Mesenteric fat pad (tissue), 1 donor: Measurements from ENCODE around the gene PABPC1L. TPM values are rescaled to one million over a fixed set of nuclear protein-coding genes. Genes with fewer than 3 reads are reported as not detected.

ENCODE experiments used
- DNase-seq: peaks from one replicate; pipeline ENCODE4 v3.0.0-alpha.2; 2020; ENCODE audit warnings: low spot score
- total RNA-seq: library from RNA; stranded (reverse); fragmentation: NEBNext Ultra II Directional; extraction: Animal tissue kit (Norgen Biotek cat#: 25700); gene quantifications from one replicate; pipeline ENCODE4 v1.2.1, GENCODE V29; 2021
- donor health status: DM: yes; HTN: yes; CAD: no.

Gene PABPC1L
- total RNA-seq, 1 donor from 2014 or later = 10.1 TPM

DNA sequence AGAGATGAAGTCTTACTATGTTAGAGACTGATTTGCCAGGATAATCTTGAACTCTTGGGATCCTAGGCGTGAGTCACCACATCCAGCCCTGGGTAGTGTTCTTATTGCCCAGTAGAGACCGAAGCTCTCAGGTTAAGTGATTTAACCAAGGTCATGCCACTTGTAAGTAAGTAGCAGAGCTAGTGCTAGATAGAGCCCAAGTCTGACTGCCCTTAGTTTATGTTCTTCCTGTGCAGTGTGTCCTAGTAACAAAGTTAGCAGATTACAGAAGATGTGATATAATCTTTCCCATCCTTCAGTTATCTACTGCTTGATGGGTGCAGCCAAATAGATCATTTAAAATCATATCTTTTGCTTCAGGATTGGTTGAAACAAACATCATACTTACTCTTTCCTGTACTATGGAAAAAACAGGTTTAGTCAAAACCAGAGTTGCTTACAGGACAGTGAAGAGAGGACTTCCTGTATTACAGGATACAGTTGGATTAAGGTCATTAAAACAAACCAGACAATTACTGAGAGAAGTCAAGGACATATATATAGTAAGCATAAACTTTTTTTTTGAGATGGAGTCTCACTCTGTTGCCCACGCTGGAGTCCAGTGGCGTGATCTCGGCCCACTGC is 9.5 kb upstream of the PABPC1L start:
- no peak for DNase-seq

DNA sequence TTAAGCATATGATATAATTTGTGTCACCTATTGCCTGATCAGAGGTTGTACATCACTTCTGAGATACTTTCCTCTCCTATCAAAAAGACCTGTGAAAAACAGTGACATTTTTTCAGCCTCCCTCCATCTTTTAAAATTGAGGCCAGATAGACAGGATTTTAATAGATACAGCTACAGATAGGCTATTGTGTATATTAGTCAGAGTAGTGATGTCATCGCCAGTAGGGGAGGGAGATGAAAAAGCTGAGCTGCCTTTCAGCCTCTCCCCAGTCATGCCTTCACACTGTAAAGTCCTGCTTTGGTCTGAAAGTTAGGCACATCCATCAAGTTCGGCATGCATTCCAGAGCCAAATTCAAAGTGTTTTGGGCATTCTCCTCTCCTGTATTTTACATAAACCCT is 7.9 kb upstream of the PABPC1L start:
- DNase-seq = no peak

DNA sequence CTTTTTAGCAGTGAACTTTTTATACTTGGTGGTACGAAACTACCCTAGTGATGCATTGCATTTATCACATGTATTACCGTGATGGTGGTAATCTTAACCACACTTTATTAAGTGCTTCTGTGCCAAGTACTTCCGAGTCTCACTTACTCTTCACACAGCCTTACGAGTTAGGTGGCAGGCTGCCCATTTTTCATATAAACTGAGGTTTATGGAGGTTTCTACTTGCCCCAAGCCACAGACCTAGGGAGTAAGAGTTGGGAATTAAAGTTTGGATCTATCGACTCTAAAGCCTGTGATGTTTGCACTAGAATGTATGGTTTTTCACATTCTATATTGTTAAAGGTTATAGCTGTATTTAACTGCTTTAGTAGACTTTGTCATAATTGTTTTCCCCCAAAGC is 5.5 kb upstream of the PABPC1L start:
- no peak for DNase-seq

DNA sequence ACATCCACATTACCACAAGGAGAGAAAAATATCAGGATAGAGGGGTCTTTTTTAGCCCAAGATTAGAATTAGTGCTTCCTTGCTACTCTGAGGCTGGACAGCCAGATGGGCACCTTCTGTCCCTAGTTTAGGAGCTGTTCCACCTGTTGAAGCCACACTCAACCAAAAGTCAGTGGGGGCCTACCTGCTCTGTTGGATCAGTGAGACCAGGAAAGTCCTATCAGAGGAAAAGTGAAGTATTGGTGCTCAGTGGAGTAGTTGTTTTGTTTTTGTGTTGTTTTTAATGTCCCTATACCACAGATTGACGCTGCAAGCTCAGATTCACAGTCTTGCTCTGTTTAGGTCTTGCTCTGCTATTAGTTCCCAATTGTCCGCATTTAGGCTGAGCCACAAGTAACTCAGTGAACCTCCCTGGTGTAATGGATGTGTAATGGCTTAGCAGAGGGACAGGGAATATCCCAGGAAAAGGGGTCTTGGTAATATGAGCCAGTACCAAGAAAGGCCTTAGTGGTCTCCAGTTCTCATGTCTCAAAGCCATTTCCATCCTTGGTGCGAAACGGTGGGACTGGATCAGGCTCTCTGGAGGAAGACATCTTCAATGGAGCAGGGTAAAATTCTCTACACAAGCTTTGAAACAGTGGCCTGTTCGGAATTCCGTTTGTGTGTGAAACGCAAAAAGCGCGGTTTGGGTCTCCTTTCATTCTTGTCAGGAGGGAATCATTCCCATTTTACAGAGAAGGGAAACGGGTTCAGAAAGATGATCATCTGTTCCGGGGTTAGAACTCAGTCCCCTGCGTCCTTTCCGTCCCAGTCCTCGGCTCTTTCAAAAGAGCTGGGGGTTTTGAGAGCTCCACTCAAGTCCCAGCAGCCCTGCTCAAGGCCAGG is 631 bp upstream of the PABPC1L start:
- no peak for DNase-seq

DNA sequence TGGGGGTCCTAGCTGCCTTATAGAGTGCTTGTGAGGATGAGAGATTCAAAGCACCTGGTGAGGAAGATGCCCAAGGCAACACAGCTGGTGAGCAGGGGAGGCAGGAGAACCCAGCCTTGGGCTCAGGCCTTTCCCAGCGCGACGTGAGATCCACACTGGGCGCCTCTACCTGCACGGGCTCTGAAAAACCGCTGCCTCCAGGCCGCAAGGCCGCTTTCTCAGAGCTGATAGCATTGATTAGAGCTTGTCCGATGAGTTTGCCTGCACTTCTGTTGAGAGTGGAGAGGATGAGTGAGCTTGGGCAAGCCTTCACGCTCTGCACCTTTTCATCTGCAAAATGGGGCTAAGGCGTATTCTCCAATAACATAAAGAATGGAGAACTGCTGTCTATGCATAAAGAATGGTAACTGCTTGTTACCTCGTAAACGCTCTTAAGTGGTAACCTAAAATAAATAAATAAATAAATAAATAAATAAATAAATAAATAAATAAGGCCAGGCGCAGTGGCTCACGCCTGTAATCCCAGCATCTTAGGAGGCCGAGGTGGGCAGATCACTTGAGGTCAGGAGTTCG is 916 bp downstream of the PABPC1L start:
- DNase-seq = no peak

DNA sequence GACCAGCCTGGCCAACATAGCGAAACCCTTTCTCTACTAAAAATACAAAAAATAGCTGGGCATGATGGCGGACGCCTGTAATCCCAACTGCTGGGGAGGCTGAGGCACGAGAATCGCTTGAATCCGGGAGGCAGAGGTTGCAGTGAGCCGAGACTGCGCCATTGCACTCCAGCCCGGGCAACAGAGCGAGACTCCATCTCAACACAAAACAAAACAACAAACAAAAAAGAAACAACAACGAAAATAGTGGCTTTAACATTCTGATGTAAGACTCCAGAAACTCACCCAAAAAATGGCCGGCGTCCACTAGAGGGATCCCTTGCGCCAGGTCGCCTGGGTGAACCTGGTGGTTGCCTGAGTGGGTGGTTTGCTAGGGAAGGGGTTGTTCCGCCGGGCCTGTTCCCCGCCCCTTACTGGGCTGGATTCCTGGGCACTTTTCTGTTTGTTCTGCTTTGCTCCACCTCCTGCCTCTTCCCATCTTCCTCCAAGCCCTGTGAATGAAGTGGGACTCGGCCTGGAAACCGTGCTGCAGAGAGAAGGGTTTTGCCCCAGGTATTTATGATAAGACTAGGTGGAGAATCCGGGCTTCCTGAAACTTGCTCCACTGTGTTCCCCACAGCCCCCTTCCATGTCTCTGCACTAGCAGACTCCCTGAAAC is 1.5 kb downstream of the PABPC1L start:
- no peak for DNase-seq

DNA sequence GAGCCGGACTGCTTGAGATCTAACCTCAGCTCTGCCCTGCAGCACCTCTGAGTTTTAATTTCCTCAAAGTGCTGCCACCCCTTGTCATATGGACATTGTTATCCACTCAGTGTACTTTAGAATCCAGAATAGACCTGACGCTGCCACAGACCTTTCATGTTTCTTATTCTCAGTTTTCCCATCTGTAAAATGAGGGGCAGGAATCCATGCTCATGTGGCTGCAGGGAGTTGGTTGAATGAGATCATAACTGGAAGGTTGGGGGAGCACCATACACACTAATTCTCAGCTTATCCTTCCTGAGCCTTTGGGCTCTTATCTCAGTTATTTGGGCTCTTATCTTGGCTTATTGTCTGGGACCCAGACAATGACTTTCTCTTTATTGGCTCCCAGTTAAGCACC is 2.3 kb downstream of the PABPC1L start:
- DNase-seq = no peak

DNA sequence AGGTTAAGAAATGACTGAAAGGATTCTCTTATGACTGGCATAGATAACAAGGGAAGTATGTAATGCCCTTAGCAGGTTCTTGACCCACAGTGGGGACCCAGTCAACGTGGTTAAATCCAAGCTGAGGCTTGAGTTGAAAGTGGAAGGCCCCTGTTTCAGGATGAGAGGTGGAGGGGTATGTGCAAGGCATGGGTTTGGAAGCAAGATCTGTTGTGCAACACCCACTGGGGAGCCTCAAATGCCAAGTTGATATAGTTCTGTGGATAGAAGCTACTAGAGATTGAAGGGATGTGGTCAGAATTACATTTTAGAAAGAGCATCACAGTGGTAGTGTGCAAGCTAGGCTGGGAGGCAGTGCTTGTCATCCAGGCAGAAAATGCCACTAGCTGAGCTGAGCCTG is 5.1 kb downstream of the PABPC1L start:
- no peak for DNase-seq

DNA sequence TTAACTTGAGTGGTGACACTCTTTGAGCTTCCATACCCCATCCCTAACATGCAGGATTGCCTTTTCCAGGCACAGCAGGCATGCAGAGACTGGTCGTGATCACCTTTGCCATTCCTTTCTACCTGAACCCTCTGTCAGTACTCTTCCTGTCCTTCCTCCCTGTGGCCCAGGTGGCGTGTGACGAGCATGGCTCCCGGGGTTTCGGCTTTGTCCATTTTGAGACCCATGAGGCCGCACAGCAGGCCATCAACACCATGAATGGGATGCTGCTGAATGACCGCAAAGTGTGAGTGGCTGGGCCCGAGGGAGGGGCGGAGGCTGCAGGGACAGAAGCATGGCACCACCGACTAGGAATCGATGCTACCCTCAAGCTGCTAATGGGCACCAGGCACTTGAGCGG is 6.7 kb downstream of the PABPC1L start:
- DNase-seq = no peak

DNA sequence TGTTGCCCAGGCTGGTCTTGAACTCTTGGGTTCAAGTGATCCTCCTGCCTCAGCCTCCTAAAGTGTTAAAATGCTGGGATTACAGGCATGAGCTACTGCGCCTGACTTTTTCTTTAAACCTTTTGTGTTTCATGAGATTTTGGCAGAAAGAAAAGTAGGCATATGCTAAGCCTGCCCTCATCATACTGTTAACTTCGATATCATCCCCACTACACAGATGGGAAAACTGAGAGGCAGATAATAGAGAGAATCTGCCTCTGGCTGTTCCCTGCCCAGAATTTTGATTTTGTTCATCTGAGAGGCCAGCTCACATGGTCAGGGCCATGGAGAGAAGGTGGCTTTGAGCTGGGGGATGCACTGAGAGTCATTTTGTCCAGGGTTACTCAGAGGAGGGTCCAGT is 7.5 kb downstream of the PABPC1L start:
- DNase-seq = no peak

DNA sequence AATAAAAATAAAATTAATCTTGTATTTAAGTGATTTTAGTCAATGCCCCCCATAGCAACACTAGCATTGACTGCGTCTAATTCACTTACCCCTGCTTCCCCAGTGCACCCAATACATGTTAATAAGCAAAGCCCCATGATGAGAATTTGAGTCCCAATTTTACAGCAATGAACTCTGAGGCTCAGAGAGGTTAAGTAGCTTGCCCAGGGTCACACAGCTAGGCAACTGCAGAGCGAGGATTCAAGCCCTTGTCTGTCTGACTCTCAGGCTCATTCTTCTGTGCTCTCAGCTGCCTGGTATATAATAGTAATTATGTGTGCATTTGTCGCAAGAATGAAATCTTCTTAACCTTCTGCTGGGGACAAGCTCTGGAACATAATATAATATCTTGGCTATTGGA is 8.5 kb downstream of the PABPC1L start:
- DNase-seq = no peak

DNA sequence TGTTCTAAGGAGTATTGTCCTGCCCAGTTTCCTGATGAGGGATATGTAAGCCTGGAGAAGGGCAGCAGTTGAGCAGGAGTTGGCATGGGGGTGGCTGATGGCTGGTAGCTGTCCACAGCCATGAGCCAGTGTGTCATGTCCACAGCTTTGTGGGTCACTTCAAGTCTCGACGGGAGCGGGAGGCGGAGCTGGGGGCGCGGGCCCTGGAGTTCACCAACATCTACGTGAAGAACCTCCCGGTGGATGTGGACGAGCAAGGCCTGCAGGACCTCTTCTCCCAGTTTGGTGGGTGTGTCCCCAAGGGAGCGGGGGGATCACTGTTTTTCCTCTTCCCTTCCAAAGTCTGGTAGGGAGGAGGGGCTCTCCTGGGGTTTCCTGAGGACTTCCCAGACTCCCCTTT is 8.9 kb downstream of the PABPC1L start:
- DNase-seq = no peak

DNA sequence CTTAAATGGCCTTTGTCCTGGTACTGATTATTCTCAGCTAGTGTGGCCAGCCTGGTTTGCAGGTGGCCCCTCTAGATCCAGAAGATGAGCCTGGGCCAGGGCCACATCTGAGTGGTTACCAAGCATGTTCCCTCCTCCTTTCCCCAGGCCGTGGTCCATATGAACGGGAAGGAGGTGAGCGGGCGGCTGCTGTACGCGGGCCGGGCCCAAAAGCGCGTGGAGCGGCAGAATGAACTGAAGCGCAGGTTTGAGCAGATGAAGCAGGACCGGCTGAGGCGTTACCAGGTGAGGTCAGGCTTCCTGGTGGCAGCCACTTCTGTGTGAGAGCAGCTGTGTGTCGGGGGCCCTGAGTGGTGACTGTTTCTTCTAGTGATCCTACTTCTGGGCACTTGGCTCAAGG is 11.6 kb downstream of the PABPC1L start:
- DNase-seq = no peak

DNA sequence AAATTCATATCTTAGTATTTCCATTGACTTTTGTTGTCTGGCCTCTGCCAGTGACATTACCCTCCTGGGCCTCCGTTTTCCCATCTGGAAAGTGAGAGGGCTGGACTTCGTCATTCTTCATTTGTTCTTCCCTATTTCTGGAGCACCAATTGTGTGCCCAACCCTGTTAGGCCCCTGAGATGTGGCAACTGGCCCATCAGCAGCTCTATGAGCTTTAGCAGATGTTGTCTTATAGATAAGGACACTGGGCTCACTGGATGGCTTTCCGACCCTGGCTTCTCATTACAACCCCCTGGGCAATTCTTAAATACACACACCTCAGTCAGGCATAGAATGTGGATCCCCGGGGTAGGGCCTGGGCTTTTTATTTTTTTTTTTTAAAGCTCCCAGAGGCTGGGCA is 14.7 kb downstream of the PABPC1L start:
- no peak for DNase-seq

DNA sequence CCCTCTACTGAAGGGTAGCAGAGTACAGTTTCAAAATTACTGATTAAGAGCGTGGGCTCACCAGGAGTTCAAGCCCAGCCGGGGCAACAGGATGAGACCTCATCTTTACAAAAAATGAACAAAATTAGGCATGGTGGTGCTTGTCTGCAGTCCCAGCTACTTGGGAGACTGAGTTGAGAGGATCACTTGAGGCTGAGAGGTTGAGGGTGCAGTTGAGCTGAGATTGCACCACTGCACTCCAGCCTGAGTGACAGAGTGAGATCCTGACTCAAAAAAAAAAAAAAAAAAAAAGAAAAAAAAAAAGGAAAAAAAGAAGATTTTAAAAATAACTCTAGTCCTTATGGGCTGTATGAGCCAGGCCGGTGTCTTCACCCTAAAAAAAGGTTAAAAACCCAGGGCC is 18.7 kb downstream of the PABPC1L start:
- no peak for DNase-seq

DNA sequence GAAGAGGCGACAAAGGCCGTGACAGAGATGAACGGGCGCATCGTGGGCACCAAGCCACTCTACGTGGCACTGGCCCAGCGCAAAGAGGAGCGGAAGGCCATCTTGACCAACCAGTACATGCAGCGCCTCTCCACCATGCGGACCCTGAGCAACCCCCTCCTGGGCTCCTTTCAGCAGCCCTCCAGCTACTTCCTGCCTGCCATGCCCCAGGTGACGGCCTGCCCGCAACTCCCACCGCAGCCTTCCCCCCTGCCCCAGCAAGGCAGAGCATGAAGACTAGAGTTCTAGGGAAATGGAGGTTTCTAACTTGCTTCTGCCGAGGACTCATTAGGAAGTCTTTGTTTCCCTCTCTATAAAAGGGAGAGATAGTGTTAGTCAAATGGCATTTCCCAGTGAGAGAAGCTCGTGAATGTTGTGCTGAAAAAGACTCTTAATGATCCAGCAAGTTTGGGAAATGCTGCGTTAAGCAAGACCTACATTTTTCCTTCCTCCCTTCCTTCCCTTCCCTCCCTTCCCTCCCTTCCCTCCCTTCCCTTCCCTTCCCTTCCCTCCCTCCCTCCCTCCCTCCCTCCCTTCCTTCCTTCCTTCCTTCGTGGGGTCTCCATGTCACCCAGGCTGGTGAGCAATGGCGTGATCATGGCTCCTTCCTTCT is 20.8 kb downstream of the PABPC1L start:
- no peak for DNase-seq

DNA sequence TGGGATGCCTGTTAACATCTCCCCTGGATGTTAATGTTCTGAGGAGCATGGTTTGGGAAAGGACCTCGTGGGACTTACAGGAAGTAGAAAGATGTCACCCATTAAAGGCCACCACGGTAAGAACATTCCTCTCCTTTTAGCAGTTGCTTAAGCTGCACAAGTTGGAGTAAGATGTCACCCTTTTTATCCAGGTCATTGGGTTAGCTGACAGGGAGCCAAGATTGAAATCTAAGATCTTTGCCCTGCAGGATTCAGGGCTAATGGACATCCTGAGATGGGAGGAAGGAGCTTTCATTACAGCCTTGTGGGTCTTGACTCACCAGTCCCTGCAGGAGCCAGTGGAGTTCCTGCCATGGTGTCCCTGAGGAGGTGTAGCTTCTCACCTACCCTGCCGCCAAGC is 22.1 kb downstream of the PABPC1L start:
- DNase-seq = no peak

DNA sequence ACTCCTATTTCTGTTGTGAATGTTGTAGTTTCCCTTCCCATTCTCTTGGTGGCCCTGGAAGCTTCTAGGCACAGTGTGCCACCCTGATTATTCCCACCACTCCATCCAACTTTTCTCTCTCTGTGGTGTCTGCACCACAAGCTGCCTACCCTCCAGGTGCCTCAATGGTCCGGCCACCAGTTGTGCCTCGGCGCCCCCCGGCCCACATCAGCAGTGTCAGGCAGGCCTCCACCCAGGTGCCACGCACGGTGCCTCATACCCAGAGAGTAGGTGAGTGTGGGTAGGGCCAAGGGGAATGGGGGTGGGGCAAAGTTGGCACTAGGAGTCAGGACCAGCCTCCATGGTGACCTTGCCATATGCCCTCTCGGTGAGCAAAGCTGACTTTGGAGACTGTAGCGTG is 23.1 kb downstream of the PABPC1L start:
- no peak for DNase-seq

DNA sequence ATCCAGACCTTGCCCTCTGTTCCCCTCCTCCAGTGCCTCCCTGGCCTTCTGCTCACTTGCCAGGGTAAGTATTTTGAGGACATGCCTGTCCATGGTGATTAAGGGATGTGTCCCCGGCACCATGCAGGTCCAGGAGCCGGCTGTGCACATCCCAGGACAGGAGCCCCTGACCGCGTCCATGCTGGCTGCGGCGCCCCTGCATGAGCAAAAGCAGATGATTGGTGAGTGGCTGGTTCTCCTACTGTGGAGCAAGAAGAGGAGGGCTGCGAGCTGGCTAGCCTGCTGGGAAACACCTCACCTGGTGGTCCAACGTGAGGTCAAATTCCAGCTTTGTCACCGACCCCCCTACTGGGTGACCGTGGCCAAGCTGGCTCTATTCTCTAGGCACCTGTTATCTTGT is 26.6 kb downstream of the PABPC1L start:
- DNase-seq = no peak

DNA sequence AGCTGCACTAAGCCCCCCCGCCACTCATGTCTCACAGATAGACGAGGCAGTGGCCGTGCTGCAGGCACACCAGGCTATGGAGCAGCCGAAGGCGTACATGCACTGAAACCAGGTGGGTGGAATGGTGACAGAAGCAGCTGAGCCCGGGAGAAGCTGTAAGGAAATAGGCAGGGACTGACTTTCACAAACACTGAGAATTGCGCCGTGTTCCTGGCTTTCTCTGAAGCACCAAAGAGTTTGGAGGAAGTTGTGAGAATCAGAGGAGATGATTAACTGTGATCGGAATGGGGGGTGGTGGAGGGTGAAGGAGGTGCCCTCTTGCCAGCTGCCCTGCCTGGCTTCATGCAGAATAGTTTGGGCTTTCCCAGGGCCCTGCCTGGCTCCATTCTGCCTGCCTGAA is 28.8 kb downstream of the PABPC1L start:
- no peak for DNase-seq

DNA sequence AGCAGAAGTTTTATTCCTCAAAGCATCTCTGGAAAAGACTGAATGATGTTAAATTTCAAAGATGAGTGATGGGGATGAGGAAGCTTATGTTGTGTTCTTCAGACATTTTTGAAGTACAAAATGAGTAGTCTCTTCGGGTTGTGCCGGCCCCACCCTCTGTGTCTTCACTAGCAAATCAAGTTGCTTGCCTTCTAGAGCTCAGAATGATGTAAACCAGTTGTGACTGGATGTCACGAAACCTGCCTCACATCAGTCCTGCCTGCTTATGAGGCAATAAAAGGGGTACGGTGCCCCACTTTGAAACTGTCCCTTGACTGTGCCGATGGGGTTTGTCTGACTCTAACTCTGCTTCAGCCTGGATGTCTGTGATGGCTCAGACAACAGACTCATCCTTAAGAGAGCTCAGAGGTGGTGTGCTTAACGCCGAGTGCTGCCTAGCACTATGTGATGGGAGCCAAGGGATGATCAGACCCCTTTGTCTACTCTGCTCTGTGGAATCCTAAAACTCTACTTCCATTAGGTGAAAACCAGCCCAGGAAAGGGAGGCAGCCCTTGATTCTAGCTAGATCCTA is 31.3 kb downstream of the PABPC1L start:
- no peak for DNase-seq
